Measurements from ENCODE around the gene WIZ. TPM values are rescaled to one million over a fixed set of nuclear protein-coding genes. Genes with fewer than 3 reads are reported as not detected.

Gene WIZ
- total RNA-seq, 1 experiment from 2014 or later = 31.9 TPM

GRCh38 chr19:15427350-15427700 is 22.4 kb downstream of the WIZ start:
- DNase-seq = no peak
- H3K36me3 Mint-ChIP-seq (ENCODE audit: insufficient read depth, unreplicated experiment) = peaks cover 24% of the 10 kb centered on the region
- no peaks in the 10 kb centered on the region for H3K27me3 Mint-ChIP-seq (ENCODE audit: unreplicated experiment)
- H3K27ac Mint-ChIP-seq (ENCODE audit: unreplicated experiment) = no peak overlapping the region
- CTCF ChIA-PET = no interaction called here
- TF ChIP-seq CTCF (IDR thresholded peaks at IDR 0.05; ENCODE audit: unreplicated experiment) = no peak
- no peaks in the 10 kb centered on the region for H3K9me3 Mint-ChIP-seq (ENCODE audit: low read depth, unreplicated experiment)
- H3K4me3 Mint-ChIP-seq (ENCODE audit: low read depth, unreplicated experiment) = no peak overlapping the region
- no TSS peak for BruUV-seq (replicated peaks)
- peaks cover 9% of the 10 kb centered on the region for H3K4me1 Mint-ChIP-seq (ENCODE audit: low read depth, unreplicated experiment)
- intact Hi-C loops (cut with micrococcal nuclease; ENCODE audit: unreplicated experiment) = no loop called here

DNA sequence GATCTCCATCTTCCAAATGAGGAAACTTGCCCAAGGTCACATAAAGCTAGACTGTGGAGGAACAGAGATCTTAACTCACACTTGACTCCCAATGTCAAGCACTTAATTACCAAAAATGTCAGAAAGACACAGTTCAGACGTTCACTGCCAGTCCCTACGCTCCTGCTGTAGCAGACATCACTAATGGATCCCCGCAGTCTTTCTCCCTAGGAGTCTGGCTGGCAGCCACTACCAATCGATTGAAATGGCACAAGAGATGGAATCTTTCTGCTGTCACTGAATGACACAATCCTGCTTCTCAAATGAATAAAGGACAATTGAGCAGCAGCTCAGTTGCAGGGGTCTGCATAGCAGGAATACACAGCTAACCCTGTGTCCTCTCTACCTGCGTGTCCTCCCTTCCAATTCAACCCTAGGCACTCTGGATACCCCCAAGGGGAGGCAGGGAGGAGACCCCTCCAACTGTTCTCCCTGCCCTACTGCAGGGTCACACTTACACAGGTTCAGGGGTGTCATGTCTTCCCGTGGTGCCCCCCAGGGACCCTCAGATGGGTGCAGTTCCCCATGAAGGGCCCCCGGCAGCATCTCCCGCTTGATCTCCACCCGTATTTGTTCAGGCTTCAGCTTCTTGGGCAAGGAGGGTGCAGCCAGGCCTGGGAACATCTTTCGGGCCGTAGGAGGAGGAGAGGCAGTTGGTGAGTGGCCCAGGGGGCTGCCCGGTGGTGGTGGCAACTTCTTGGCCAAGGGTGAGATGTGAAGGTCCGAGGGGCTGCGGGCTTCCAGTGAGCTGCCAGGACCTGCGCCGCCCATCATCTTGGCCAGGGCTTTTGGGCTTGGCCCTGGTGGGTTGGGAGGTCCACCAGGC is 23.0 kb downstream of the WIZ start:
- H3K4me3 Mint-ChIP-seq (ENCODE audit: low read depth, unreplicated experiment) = no peak overlapping the region
- CTCF ChIA-PET = interaction anchor here (0.7 kb wide), 1 partner anchor 127 kb away, joined by 3 read pairs; no protein-coding TSS in a partner anchor
- H3K4me1 Mint-ChIP-seq (ENCODE audit: low read depth, unreplicated experiment) = peaks cover 8% of the 10 kb centered on the region
- H3K36me3 Mint-ChIP-seq (ENCODE audit: insufficient read depth, unreplicated experiment) = peaks cover 19% of the 10 kb centered on the region
- BruUV-seq (replicated peaks) = no TSS peak
- H3K27ac Mint-ChIP-seq (ENCODE audit: unreplicated experiment) = no peak overlapping the region
- no peaks in the 10 kb centered on the region for H3K27me3 Mint-ChIP-seq (ENCODE audit: unreplicated experiment)
- intact Hi-C loops (cut with micrococcal nuclease; ENCODE audit: unreplicated experiment) = no loop called here
- DNase-seq = no peak
- H3K9me3 Mint-ChIP-seq (ENCODE audit: low read depth, unreplicated experiment) = no peaks in the 10 kb centered on the region
- TF ChIP-seq CTCF (IDR thresholded peaks at IDR 0.05; ENCODE audit: unreplicated experiment) = no peak

GRCh38 chr19:15425321-15425950 is 24.3 kb downstream of the WIZ start:
- no peak for DNase-seq
- H3K36me3 Mint-ChIP-seq (ENCODE audit: insufficient read depth, unreplicated experiment) = peaks cover 13% of the 10 kb centered on the region
- H3K4me1 Mint-ChIP-seq (ENCODE audit: low read depth, unreplicated experiment) = no peaks in the 10 kb centered on the region
- no TSS peak for BruUV-seq (replicated peaks)
- CTCF ChIA-PET = interaction anchor here (0.6 kb wide), 1 partner anchor 1801 kb away, joined by 4 read pairs; the partner anchor contains the start of gene OCEL1
- H3K27ac Mint-ChIP-seq (ENCODE audit: unreplicated experiment) = no peak overlapping the region
- H3K9me3 Mint-ChIP-seq (ENCODE audit: low read depth, unreplicated experiment) = no peaks in the 10 kb centered on the region
- intact Hi-C loops (cut with micrococcal nuclease; ENCODE audit: unreplicated experiment) = no loop called here
- H3K27me3 Mint-ChIP-seq (ENCODE audit: unreplicated experiment) = no peaks in the 10 kb centered on the region
- no peak overlapping the region for H3K4me3 Mint-ChIP-seq (ENCODE audit: low read depth, unreplicated experiment)
- TF ChIP-seq CTCF (IDR thresholded peaks at IDR 0.05; ENCODE audit: unreplicated experiment) = no peak

DNA sequence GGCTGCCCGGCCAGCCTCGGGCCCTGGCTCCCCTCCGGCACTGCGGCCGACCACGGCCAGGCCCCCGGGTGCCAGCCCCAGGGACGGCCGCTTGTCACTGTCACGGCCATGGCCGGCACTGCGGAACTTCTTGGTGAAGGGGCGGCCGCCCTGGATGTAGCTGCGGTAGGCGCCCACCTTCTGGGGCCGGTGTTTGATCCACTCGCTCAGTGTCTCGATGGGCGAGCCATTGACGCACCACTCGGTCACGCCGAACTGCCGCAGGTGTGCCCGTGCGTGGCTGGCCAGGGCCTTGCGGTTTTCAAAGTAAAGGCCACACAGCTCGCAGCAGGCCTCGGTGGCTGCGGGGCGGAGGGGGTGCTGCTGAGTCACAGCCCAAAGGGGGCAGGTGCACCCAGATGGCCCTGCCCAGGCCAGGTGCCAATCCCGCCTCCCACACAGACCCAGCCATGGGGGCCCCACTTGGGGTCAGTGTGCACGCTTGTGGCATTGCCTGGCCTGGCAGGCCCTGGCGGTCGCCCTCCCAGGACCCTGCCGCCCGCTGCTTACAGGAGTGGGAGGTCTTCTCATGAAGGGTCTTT is 25.0 kb downstream of the WIZ start:
- TF ChIP-seq CTCF (IDR thresholded peaks at IDR 0.05; ENCODE audit: unreplicated experiment) = no peak
- H3K27me3 Mint-ChIP-seq (ENCODE audit: unreplicated experiment) = no peaks in the 10 kb centered on the region
- no peak overlapping the region for H3K4me3 Mint-ChIP-seq (ENCODE audit: low read depth, unreplicated experiment)
- intact Hi-C loops (cut with micrococcal nuclease; ENCODE audit: unreplicated experiment) = no loop called here
- H3K9me3 Mint-ChIP-seq (ENCODE audit: low read depth, unreplicated experiment) = no peaks in the 10 kb centered on the region
- peaks cover 4% of the 10 kb centered on the region for H3K4me1 Mint-ChIP-seq (ENCODE audit: low read depth, unreplicated experiment)
- no TSS peak for BruUV-seq (replicated peaks)
- no peak overlapping the region for H3K27ac Mint-ChIP-seq (ENCODE audit: unreplicated experiment)
- DNase-seq = no peak
- peaks cover 13% of the 10 kb centered on the region for H3K36me3 Mint-ChIP-seq (ENCODE audit: insufficient read depth, unreplicated experiment)
- CTCF ChIA-PET = no interaction called here
